OCI-LY7 (cell line): ENCODE results near the gene WWOX. TPM values are rescaled to one million over a fixed set of nuclear protein-coding genes. Genes with fewer than 3 reads are reported as not detected.

Experiments used
- BruUV-seq: library from RNA; stranded (reverse); fragments of 400-500 nt; replicated peaks from 2 replicates; lab custom pipeline; 2021; lab: Mats Ljungman, UMichigan
- CTCF ChIA-PET: fragments of 300-600 bp; sonication (Branson Sonifier 250); formaldehyde crosslinking; loops from one replicate; lab custom pipeline; 2022; ENCODE audit warnings: antibody characterized with exemption; ENCODE audit not compliant: unreplicated experiment; lab: Charles Lee
- POLR2A ChIA-PET: fragments of 300-600 bp; sonication (Branson Sonifier 250); formaldehyde crosslinking; loops from one replicate; lab custom pipeline; 2022; ENCODE audit warnings: antibody characterized with exemption; lab: Charles Lee
- DNase-seq: peaks from one replicate; pipeline ENCODE4 v3.0.0-alpha.2; 2015; ENCODE audit warnings: low spot score
- H2AFZ ChIP-seq: fragments of 200-600 bp; sonication (generic), shearing (Covaris generic); 2 replicates; pipeline ENCODE4 v1.6.1; 2014; ENCODE audit warnings: mild to moderate bottlenecking, antibody characterized with exemption, low read length, moderate library complexity
- H3K27ac ChIP-seq: fragments of 200-600 bp; sonication (generic); 2 replicates; pipeline ENCODE4 v1.5.1; 2014; ENCODE audit warnings: mixed run types, low read depth, mild to moderate bottlenecking, moderate library complexity, low read length, inconsistent platforms; ENCODE audit not compliant: poor library complexity, severe bottlenecking
- H3K36me3 ChIP-seq: fragments of 200-600 bp; sonication (generic); 2 replicates; pipeline ENCODE4 v1.6.1; 2014; ENCODE audit warnings: mild to moderate bottlenecking, antibody characterized with exemption, low read length, moderate library complexity, mixed read lengths; ENCODE audit not compliant: insufficient read depth
- H3K4me1 ChIP-seq: fragments of 200-600 bp; sonication (generic); 2 replicates; pipeline ENCODE4 v1.5.1; 2014; ENCODE audit warnings: mild to moderate bottlenecking, low read length; ENCODE audit not compliant: insufficient read depth, poor library complexity, severe bottlenecking
- H3K4me2 ChIP-seq: fragments of 200-600 bp; sonication (generic); 2 replicates; pipeline ENCODE4 v1.6.1; 2014; ENCODE audit warnings: mild to moderate bottlenecking, low read length
- H3K4me3 ChIP-seq: fragments of 200-600 bp; sonication (generic); 2 replicates; pipeline ENCODE4 v1.5.1; 2014; ENCODE audit warnings: mild to moderate bottlenecking, low read depth, low read length; ENCODE audit not compliant: poor library complexity, severe bottlenecking
- H3K79me2 ChIP-seq: fragments of 200-600 bp; sonication (generic); 2 replicates; pipeline ENCODE4 v1.6.1; 2016; ENCODE audit warnings: low read depth, mild to moderate bottlenecking, low read length, moderate library complexity, mixed read lengths; ENCODE audit not compliant: insufficient read depth
- H3K9me2 ChIP-seq: fragments of 200-600 bp; sonication (generic); 2 replicates; pipeline ENCODE4 v1.6.1; 2016; ENCODE audit warnings: mild to moderate bottlenecking, low read length, mixed read lengths; ENCODE audit not compliant: insufficient read depth
- H3K9me3 ChIP-seq: fragments of 200-600 bp; sonication (generic); 2 replicates; pipeline ENCODE4 v1.6.1; 2014; ENCODE audit warnings: mild to moderate bottlenecking, mixed run types, low read length, mixed read lengths
- H4K20me1 ChIP-seq: fragments of 200-600 bp; sonication (generic); 2 replicates; pipeline ENCODE4 v1.6.1; 2014; ENCODE audit warnings: mild to moderate bottlenecking, antibody characterized with exemption, low read length, moderate library complexity, mixed read lengths; ENCODE audit not compliant: insufficient read depth
- EZH2phosphoT487 ChIP-seq: fragments of 200-600 bp; sonication (generic); IDR thresholded peaks from 2 replicates; pipeline ENCODE4 v1.6.1; 2018; ENCODE audit warnings: low read depth, borderline replicate concordance, mild to moderate bottlenecking, mixed run types, antibody characterized with exemption, low read length, moderate library complexity, mixed read lengths
- intact Hi-C: fragments of 100-400 bp; cut with micrococcal nuclease; formaldehyde crosslinking; loops from one replicate; pipeline ENCODE4 v1.10.0; 2022; ENCODE audit not compliant: unreplicated experiment
- total RNA-seq, 2 experiments: library from RNA; depleted of rRNA in 1 of 2; stranded (reverse); fragments of >200 nt in 1 of 2; shearing (Covaris generic) in 1 of 2; gene quantifications; 2 replicates each; pipeline ENCODE4 v1.2.3, GENCODE V29; 2014 to 2022
- TF ChIP-seq, protein P1 (sequence below): fragments of 200-600 bp; sonication (generic); conservative IDR thresholded peaks from 2 replicates; pipeline ENCODE4 v1.5.1; 2014; ENCODE audit warnings: mild to moderate bottlenecking, antibody characterized with exemption, low read length, moderate library complexity, mixed read lengths

The WWOX gene
- total RNA-seq, 2 experiments from 2014 or later = 40.2 to 47.6 TPM

DNA sequence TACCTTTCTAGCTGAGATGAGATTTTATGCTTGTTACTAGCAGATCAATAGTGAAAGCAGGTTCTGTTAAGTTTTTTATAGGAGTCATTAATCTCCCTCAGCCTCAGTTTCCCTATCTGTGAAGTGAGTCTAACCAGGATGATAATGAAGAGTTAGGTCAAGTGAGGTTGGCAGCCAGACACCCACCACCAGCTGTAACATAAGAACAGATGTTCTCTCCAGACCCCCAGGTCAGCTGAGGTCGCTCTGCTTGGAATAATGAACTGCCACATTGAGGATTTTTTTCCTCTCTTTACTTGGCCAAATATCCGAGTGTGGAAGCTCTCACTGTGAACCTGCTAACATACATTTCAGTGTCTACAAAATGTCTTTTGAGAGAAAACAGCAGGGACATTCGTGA, 389.6 kb downstream of the WWOX start:
- H3K4me3 ChIP-seq = no peak overlapping the region
- TF ChIP-seq, protein P1, sequence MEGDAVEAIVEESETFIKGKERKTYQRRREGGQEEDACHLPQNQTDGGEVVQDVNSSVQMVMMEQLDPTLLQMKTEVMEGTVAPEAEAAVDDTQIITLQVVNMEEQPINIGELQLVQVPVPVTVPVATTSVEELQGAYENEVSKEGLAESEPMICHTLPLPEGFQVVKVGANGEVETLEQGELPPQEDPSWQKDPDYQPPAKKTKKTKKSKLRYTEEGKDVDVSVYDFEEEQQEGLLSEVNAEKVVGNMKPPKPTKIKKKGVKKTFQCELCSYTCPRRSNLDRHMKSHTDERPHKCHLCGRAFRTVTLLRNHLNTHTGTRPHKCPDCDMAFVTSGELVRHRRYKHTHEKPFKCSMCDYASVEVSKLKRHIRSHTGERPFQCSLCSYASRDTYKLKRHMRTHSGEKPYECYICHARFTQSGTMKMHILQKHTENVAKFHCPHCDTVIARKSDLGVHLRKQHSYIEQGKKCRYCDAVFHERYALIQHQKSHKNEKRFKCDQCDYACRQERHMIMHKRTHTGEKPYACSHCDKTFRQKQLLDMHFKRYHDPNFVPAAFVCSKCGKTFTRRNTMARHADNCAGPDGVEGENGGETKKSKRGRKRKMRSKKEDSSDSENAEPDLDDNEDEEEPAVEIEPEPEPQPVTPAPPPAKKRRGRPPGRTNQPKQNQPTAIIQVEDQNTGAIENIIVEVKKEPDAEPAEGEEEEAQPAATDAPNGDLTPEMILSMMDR = no peak
- TF ChIP-seq EZH2phosphoT487 = no peak
- H3K36me3 ChIP-seq = no peaks in the 10 kb centered on the region
- no peak overlapping the region for H2AFZ ChIP-seq
- H3K9me3 ChIP-seq = no peaks in the 10 kb centered on the region
- H3K9me2 ChIP-seq = no peaks in the 10 kb centered on the region
- ChIA-PET CTCF (no interaction called here), POLR2A (no interaction called here)
- H3K4me1 ChIP-seq = no peaks in the 10 kb centered on the region
- no peaks in the 10 kb centered on the region for H4K20me1 ChIP-seq
- no peak overlapping the region for H3K27ac ChIP-seq
- intact Hi-C loops = no loop called here
- H3K4me2 ChIP-seq = no peak overlapping the region
- no TSS peak for BruUV-seq
- H3K79me2 ChIP-seq = no peaks in the 10 kb centered on the region
- no peak for DNase-seq

DNA sequence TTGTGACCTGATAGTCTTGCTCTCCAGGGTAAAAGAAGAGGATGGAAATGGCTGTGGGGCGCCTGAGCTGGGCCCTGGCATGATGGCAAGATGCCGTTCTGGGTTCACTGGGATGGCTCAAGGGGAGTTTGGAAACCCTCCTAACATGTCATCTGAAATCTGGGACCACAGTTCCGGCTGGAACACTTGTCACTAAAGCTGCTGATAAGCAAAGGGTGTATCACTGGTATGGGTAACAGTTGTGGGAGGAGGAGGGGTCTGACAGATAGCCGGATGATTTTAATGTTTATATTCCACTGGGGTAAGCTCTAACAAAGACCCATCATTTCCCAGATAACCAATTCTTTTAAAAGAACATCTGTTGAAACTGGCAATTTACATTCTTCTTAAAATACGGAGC, 390.2 kb downstream of the WWOX start:
- Histone ChIP-seq H3K4me1 (no peaks in the 10 kb centered on the region), H2AFZ (no peak overlapping the region), H4K20me1 (no peaks in the 10 kb centered on the region), H3K79me2 (no peaks in the 10 kb centered on the region), H3K36me3 (no peaks in the 10 kb centered on the region), H3K4me2 (no peak overlapping the region), H3K9me3 (no peaks in the 10 kb centered on the region), H3K4me3 (no peak overlapping the region), H3K27ac (no peak overlapping the region), H3K9me2 (no peaks in the 10 kb centered on the region)
- BruUV-seq = no TSS peak
- TF ChIP-seq, protein P1 = no peak
- TF ChIP-seq EZH2phosphoT487 = no peak
- no peak for DNase-seq
- ChIA-PET POLR2A (no interaction called here), CTCF (no interaction called here)
- intact Hi-C loops = no loop called here

DNA sequence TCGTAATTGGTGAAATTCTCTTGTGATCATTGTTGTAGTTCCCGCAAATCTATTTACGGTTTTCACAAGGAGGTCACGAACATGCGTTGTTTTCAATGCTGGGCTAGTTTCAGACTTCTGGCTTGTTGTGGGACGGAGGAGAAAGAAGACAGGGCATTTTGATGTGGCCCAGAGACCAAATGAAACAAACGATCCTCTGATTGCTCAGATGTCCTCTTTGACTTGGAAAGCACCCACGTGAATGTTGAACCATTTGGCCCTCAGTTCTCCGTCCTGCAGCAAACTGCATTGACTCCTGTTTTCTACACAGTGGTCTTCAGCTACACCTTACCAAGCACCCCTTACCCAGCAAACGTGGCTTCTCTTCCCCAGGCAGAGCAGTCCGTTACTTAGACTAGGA, 391.0 kb downstream of the WWOX start:
- no peak for DNase-seq
- Histone ChIP-seq H2AFZ (no peak overlapping the region), H3K4me2 (no peak overlapping the region), H3K79me2 (no peaks in the 10 kb centered on the region), H3K4me1 (no peaks in the 10 kb centered on the region), H3K9me2 (no peaks in the 10 kb centered on the region), H3K27ac (no peak overlapping the region), H4K20me1 (no peaks in the 10 kb centered on the region), H3K36me3 (no peaks in the 10 kb centered on the region), H3K9me3 (no peaks in the 10 kb centered on the region), H3K4me3 (no peak overlapping the region)
- BruUV-seq = no TSS peak
- ChIA-PET POLR2A (no interaction called here), CTCF (no interaction called here)
- TF ChIP-seq, protein P1 = no peak
- TF ChIP-seq EZH2phosphoT487 = no peak
- intact Hi-C loops = no loop called here
